Measurements from ENCODE around the gene RANBP9.

The RANBP9 gene

DNA sequence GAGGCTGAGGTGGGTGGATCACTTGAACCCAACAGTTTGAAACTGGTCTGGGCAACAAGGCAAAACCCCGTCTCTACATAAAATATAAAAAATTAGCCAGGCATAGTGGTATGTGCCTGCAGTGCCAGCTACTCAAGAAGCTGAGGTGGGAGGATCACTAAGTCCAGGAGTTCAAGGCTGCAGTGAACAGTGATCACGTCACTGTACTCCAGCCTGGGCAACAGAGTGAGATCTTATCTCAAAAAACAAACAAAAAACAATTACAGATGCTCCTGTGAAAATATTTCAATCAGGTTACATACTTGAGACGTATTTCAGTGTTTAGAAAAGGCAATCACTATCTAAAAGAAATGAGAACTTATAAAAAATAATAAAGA lies 33.8 kb downstream of the RANBP9 start:
- no peak for DNase-seq

- no peak for DNase-seq
These were observed 35.0 kb downstream of the RANBP9 start for GRCh38 chr6:13676551-13677156.

DNA sequence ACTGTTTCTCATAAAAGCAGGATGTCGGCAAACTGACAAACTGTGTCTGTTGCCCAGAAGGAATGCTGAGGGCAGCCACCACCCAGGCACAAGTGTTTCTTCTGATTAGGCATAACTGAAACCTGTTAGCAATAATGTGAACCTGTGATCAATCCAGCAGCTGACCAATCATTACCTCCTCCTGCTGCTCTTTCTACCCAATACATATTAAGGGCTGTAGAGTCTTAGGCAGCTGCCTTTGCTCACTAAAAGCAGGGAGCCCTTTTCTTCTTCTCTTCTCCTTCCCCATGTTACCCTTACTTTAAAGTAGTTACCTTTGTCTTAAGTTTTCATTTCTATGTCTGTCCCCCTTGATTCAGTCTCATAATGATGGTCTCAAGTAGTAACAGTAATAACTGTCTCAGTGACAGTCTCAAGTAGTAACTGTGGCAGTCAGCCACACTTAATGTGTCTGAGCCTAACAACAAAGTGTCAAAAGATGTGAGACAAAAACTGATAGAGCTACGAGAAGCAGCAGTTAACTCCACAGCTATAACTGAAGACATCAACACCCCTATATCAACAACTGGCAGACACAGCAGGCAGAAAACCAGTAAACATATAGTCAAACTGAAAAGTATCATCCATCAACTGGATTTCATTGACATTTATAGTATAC lies 37.0 kb downstream of the RANBP9 start:
- DNase-seq = no peak

DNA sequence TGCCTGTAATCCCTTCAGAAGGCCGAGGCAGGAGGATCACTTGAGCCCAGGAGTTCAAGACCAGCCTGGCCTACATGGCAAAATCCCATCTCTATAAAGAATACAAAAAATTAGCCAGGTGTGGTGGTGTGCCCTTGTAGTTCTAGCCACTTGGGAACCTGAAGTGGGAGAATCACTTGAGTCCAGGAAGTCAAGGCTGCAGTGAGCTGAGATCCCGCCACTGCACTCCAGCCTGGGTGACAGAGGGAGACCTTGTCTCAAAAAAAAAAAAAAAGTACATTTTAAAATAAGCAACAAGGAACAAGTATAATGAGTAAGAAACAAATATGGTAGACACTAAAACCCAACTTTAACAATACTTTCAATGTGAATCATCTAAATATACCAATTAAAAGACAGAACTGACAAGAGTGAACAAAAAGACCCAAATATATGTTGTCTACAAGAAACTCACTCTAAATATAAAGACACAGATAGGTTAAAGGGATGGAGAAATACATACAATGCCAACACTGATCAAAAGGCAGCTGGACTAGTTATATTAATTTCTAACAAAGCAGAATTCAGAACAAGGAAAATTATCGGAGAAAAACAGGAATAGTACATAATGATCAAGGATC lies 37.7 kb downstream of the RANBP9 start:
- DNase-seq = no peak

DNA sequence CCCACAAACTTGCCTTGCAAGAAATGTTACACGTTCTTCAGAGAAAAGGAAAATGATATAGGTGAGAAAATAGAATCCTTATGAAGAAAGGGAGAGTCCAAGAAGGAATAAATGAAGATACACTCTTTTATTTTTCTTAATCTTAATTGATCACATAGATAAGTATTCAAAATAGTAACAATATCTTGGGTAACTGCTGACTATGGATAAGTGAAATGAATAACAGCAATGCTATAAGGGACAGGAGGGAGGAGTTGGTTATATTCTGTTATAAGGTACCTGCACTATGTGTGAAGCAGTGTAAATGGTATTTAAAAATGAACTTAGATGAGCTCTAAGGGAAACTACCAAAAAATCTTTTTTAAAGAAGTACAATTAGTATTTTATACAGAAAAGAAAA lies 38.3 kb downstream of the RANBP9 start:
- DNase-seq = no peak

DNA sequence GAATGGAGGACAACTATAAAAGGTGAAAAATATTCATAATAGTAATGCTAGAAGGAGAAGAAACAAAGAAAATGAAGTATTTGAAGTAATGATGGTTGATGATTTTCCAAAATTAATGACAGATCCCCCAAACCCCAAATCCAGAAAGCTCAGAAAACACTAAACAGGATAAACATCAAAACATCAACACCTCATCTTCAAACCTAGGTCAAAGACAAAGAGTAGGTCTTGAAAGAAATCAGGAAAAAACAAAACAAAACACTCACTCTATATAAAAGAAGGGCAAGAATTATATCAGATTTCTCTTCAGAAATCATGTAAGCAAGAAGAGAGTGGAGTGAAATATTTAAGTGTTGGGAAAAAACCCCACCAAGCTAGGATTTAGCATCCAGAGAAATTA lies 38.7 kb downstream of the RANBP9 start:
- no peak for DNase-seq

GRCh38 chr6:13671548-13672127 lies 40.0 kb downstream of the RANBP9 start:
- no peak for DNase-seq

DNA sequence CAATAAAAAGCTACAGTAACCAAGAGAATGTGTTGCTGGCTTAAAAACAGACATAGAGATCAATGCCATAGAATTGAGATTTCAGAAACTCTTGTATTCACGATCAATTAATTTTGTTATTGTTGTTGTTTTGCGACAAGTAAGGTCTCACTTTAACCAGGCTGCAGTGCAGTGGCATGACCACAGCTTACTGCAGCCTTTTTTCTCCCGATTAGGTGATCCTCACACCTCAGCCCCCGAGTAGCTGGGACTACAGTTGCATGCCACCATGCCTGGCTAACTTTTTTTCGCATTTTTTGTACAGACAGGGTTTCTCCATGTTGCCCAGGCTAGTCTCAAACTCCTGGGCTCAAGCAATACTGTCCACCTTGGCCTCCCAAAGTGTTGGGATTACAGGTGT lies 42.2 kb downstream of the RANBP9 start:
- no peak for DNase-seq

- DNase-seq = no peak
These were observed 43.2 kb downstream of the RANBP9 start for GRCh38 chr6:13668291-13668928.

DNA sequence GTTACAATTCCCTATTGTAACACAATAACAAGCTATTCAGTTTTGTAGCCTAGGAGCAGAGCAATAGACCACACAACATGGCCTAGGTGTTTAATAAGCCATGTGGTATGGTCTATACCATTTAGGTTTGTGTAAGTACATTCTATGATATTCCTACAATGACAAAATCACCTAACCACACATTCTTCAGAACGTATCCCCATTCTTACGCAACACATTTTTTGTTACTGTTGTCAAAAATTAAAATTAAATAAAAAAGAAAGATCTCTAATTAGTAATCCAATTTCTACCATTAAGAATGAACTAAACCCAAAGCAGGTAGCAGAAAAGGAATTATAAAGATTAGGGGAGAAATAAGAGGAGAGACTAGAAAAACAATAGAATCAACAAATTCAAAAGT lies 44.0 kb downstream of the RANBP9 start:
- DNase-seq = no peak

- DNase-seq = no peak
These were observed 45.2 kb downstream of the RANBP9 start for GRCh38 chr6:13666194-13667105.

GRCh38 chr6:13664703-13665352 lies 46.8 kb downstream of the RANBP9 start:
- no peak for DNase-seq

- DNase-seq = no peak
These were observed 47.6 kb downstream of the RANBP9 start for GRCh38 chr6:13663986-13664385.

DNA sequence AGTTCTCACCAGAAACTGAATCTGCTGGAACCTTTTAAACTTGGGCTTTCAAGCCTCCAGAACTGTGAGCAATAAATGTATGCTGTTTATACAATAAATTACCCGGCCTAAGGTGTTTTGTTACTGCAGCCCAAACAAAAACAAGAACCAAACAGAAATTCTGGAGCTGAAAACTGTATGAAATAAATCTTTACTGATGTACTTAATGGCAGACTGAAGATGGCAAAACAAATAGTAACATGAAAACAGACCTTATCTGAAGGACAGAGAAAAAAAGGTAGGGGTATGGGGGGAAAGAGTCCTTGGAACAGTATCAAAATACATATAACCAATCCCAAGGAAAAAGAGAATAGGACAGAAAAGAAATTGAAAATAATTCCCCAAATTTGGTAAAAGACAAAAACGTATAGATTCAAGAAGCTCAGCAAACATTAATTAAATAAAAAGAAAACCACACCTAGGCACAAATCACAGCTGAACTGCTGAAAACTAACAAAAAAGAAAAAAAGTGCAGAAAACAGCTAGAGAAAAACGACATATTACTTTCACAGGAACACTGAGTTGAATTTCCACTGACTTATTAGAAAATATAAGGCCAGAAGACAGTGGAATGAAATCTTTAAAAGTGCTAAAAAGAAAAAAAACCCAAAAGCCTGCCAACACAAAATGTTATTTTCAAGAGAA lies 48.8 kb downstream of the RANBP9 start:
- no peak for DNase-seq

GRCh38 chr6:13661647-13662046 lies 50.0 kb downstream of the RANBP9 start:
- DNase-seq = no peak

GRCh38 chr6:13660893-13661292 lies 50.7 kb downstream of the RANBP9 start:
- DNase-seq = no peak

GRCh38 chr6:13660273-13660672 lies 51.4 kb downstream of the RANBP9 start:
- no peak for DNase-seq

DNA sequence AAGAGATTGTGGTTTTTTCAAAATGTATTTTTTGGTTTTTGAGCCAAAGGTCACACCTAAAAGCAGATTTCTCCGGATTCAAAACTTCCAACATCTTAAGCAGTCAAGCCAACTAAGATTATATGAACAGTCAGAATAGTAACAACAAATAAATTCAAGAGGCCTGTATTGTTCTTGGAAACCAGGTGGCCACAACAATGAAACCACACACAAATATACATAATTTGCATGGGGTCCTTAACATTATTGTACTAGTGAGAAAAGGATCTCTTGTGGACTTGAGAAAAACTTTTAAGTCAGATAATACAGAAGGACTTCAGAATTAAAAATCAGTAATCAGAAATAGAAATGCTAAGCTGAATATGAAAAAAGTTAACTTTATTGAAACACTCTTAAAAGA lies 55.9 kb downstream of the RANBP9 start:
- no peak for DNase-seq

DNA sequence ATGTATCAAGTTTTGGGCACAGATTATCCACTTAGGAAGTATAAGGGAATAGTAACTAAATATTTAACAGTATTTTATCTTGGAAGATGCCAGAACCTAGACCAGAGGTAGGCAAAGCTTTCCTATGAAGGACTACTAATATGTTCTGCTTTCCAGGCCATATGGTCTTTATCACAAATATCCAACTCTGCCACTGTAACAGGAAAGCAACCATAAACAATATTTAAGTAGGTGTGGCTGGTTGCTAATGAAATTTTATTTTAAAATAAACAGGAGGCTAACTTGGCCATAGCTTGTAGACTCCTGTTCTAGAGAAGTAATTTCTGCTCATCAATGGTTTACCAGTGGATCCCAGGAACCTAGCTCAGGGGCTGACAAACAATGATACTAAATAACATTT lies 57.1 kb downstream of the RANBP9 start:
- no peak for DNase-seq

GRCh38 chr6:13653296-13653695 lies 58.3 kb downstream of the RANBP9 start:
- no peak for DNase-seq

GRCh38 chr6:13649393-13649792 lies 62.2 kb downstream of the RANBP9 start:
- DNase-seq = no peak

- DNase-seq = no peak
These were observed 62.8 kb downstream of the RANBP9 start for GRCh38 chr6:13648850-13649249.
